Keratinocyte (primary cell): ENCODE data around the gene CRYBB1. TPM values are rescaled to one million over a fixed set of nuclear protein-coding genes. Genes with fewer than 3 reads are reported as not detected.

Source experiments
- DNase-seq: peaks from one replicate; pipeline ENCODE4 v3.0.0-alpha.2; 2011; ENCODE audit warnings: low read depth, missing footprints, low spot score
- FAIRE-seq: peaks from 2 replicates; lab custom pipeline; 2011; peaks lifted over from hg19 to GRCh38; lab: Jason Lieb, UNC
- H2AFZ ChIP-seq: 2 replicates; pipeline ENCODE4 v1.6.0; 2012; ENCODE audit warnings: low read length, control low read depth, inconsistent platforms; ENCODE audit not compliant: control insufficient read depth
- H3K27ac ChIP-seq: 2 replicates; pipeline ENCODE4 v1.5.1; 2011; ENCODE audit warnings: low read length; ENCODE audit not compliant: control insufficient read depth, insufficient read depth
- H3K27me3 ChIP-seq: 3 replicates; pipeline ENCODE4 v1.6.0; 2011; ENCODE audit warnings: low read length; ENCODE audit not compliant: control insufficient read depth, insufficient read depth; ENCODE audit errors: extremely low read depth
- H3K36me3 ChIP-seq, 2 experiments: 2 replicates in 1 of 2; 3 replicates in 1 of 2; pipeline ENCODE4 v1.5.1; 2011; ENCODE audit warnings: low read length in 2 of 2, mild to moderate bottlenecking in 1 of 2; ENCODE audit not compliant: control insufficient read depth in 2 of 2, insufficient read depth in 2 of 2; ENCODE audit errors: extremely low read depth in 1 of 2
- H3K4me1 ChIP-seq: 3 replicates; pipeline ENCODE4 v1.5.1; 2011; ENCODE audit warnings: low read length; ENCODE audit not compliant: control insufficient read depth, insufficient read depth; ENCODE audit errors: extremely low read depth
- H3K4me2 ChIP-seq: 3 replicates; pipeline ENCODE4 v1.6.0; 2011; ENCODE audit warnings: low read depth, low read length; ENCODE audit not compliant: control insufficient read depth, insufficient read depth; ENCODE audit errors: extremely low read depth
- H3K4me3 ChIP-seq, 3 experiments: fragments of 200-600 bp in 1 of 3; sonication (generic) in 1 of 3; 2 replicates in 2 of 3; 3 replicates in 1 of 3; pipeline ENCODE4 v1.5.1; 2011 to 2016; ENCODE audit warnings: low read length in 3 of 3, mild to moderate bottlenecking in 3 of 3, control low read depth in 2 of 3, inconsistent platforms in 1 of 3, low read depth in 1 of 3, mixed read lengths in 1 of 3, mixed run types in 1 of 3, moderate library complexity in 1 of 3; ENCODE audit not compliant: control insufficient read depth in 2 of 3, insufficient read depth in 2 of 3; ENCODE audit errors: extremely low read depth in 1 of 3
- H3K79me2 ChIP-seq: 2 replicates; pipeline ENCODE4 v1.6.0; 2012; ENCODE audit warnings: low read length; ENCODE audit not compliant: control insufficient read depth, insufficient read depth
- H3K9ac ChIP-seq: 3 replicates; pipeline ENCODE4 v1.6.0; 2011; ENCODE audit warnings: low read length; ENCODE audit not compliant: control insufficient read depth, insufficient read depth; ENCODE audit errors: extremely low read depth
- H3K9me1 ChIP-seq: 3 replicates; pipeline ENCODE4 v1.6.0; 2011; ENCODE audit warnings: low read length; ENCODE audit not compliant: control insufficient read depth, insufficient read depth; ENCODE audit errors: extremely low read depth
- H3K9me3 ChIP-seq: 2 replicates; pipeline ENCODE4 v1.5.1; 2012; ENCODE audit warnings: low read depth, low read length; ENCODE audit not compliant: control insufficient read depth
- H4K20me1 ChIP-seq: 3 replicates; pipeline ENCODE4 v1.6.0; 2011; ENCODE audit warnings: low read length; ENCODE audit not compliant: control insufficient read depth, insufficient read depth; ENCODE audit errors: extremely low read depth
- EZH2 ChIP-seq: IDR thresholded peaks from one replicate; pipeline ENCODE4 v1.6.1; 2012; ENCODE audit warnings: inconsistent platforms, mild to moderate bottlenecking, low read length, moderate library complexity
- dilution Hi-C: fragments of 300-500 bp; cut with MboI; formaldehyde crosslinking; loops from one replicate; pipeline ENCODE4 v1.7.0; 2020; ENCODE audit warnings: low sequenced_read_pairs; ENCODE audit not compliant: extremely low pct_ligation_motif_present
- polyA plus RNA-seq, 5 experiments: library from polyadenylated mRNA; depleted of rRNA in 3 of 5; stranded (reverse) in 3 of 5; stranded (forward) in 1 of 5; unstranded in 1 of 5; fragments of >200 nt; gene quantifications; 1 replicate in 1 of 5; 2 replicates in 3 of 5; 3 replicates in 1 of 5; pipeline versions ENCODE4 v1.2.1 to v1.2.3, GENCODE V29; 2011 to 2012; ENCODE audit warnings: missing spikeins in 2 of 5, low read depth in 1 of 5, low replicate concordance in 1 of 5
- TF ChIP-seq, protein P1 (sequence below), 3 experiments: IDR thresholded peaks in 1 of 3; conservative IDR thresholded peaks in 1 of 3; optimal IDR thresholded peaks in 1 of 3; 2 replicates in 2 of 3; 3 replicates in 1 of 3; pipeline versions ENCODE3 to v1.5.1; 2011; ENCODE audit warnings: low read length in 3 of 3, mild to moderate bottlenecking in 3 of 3, moderate library complexity in 2 of 3, control low read depth in 1 of 3, inconsistent platforms in 1 of 3; ENCODE audit not compliant: insufficient read depth in 2 of 3; ENCODE audit errors: extremely low read depth in 1 of 3

CRYBB1 gene
- polyA plus RNA-seq, 1 donor (not counting 4 experiments of a cell fraction or from before 2014, with no cell fraction given): not detected

DNA sequence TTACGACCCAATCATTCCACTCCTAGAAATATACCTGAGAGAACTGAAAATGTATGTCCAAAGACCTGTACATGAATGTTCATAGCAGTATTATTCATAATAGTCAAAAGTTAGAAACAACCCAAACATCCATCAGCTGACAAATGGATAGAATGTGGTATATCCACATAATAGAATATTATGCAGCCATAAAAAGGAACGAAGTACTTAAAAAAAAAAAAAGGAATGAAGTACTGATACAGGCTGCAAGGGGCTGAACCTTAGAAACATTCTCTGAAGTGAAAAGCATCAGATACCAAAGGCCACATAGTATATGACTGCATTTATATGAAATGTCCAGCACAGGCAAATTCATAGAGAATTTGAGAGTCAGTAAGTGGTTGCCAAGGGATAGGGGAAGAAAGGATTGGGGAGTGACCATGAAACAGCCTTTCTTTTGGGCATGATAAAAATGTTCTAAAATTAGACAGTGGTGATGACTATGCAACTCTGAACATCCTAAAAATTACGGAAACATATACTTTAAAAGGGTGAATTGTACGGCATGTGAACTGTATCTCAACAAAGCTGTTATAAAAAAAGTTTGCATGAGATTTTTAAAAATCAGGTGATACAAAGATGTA lies 29.7 kb downstream of the CRYBB1 start:
- dilution Hi-C loops: no loop called here
- H3K79me2 ChIP-seq: peaks cover 13% of the 10 kb centered on the region
- no peaks in the 10 kb centered on the region for H4K20me1 ChIP-seq
- H3K9ac ChIP-seq: no peak overlapping the region
- peaks cover 23% of the 10 kb centered on the region for H3K4me1 ChIP-seq
- FAIRE-seq: no peak
- DNase-seq: no peak
- no peaks in the 10 kb centered on the region for H3K27me3 ChIP-seq
- no peak overlapping the region for H3K27ac ChIP-seq
- peaks cover 0 to 2% of the 10 kb centered on the region in 2 experiments for H3K36me3 ChIP-seq
- H3K4me2 ChIP-seq: no peak overlapping the region
- H3K4me3 ChIP-seq: no peak overlapping the region
- H3K9me3 ChIP-seq: no peaks in the 10 kb centered on the region
- no peaks in the 10 kb centered on the region for H3K9me1 ChIP-seq
- H2AFZ ChIP-seq: no peak overlapping the region
- TF ChIP-seq, protein P1, sequence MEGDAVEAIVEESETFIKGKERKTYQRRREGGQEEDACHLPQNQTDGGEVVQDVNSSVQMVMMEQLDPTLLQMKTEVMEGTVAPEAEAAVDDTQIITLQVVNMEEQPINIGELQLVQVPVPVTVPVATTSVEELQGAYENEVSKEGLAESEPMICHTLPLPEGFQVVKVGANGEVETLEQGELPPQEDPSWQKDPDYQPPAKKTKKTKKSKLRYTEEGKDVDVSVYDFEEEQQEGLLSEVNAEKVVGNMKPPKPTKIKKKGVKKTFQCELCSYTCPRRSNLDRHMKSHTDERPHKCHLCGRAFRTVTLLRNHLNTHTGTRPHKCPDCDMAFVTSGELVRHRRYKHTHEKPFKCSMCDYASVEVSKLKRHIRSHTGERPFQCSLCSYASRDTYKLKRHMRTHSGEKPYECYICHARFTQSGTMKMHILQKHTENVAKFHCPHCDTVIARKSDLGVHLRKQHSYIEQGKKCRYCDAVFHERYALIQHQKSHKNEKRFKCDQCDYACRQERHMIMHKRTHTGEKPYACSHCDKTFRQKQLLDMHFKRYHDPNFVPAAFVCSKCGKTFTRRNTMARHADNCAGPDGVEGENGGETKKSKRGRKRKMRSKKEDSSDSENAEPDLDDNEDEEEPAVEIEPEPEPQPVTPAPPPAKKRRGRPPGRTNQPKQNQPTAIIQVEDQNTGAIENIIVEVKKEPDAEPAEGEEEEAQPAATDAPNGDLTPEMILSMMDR (optimal IDR thresholded peaks at IDR 0.05 in 1 of 3, IDR thresholded peaks at IDR 0.05 in 1 of 3, conservative IDR thresholded peaks at IDR 0.05 in 1 of 3; ENCODE audit: extremely low read depth in 1 of 3, insufficient read depth in 2 of 3, low read length in 3 of 3): no peak
- no peak for TF ChIP-seq EZH2

DNA sequence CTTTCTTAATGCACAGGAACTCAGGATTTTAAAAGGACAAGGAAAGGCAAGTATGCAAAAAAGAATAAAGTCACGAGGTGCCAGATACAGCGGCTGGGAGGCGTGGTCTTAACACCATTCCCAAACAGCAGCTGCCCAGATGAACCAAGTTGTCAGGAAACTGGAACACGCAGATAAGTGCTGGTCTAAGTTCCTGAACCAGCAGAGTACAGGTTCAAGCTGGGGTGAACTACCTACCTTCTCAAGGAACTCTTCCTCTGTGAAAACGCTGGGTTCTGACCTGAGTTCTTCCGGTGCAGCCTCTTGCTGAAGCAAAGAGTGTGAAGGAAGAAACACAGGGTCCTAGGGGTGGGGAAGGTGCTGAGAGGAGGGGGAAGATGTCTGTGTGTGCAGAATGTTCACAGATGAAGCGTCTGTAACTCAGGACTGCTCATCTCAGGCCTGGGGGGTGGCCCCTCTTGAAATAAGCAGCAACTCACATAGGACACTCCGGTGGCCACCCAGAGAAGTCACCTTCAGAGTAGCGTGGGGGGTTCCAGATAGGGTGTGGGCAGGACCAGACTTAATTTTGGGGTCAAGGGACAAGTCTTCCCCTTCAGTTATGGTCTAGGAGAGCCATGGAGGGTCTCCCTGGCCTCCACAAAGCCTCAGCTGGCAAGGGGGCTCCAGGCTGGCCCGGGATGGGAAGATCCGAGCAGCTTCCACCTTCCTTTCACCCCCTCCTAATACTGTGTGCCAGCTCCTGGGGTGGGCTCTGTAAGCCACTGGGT lies 31.1 kb downstream of the CRYBB1 start:
- H3K27ac ChIP-seq: no peak overlapping the region

More for the DNA sequence above, 31.1 kb downstream of the CRYBB1 start:
- FAIRE-seq (no peak), DNase-seq (no peak)
- peaks cover 23% of the 10 kb centered on the region for H3K4me1 ChIP-seq
- no peaks in the 10 kb centered on the region for H3K9me1 ChIP-seq
- H4K20me1 ChIP-seq: no peaks in the 10 kb centered on the region
- H3K4me3 ChIP-seq: no peak overlapping the region
- H3K9ac ChIP-seq: no peak overlapping the region
- TF ChIP-seq EZH2: no peak
- TF ChIP-seq, protein P1 (optimal IDR thresholded peaks at IDR 0.05 in 1 of 3, IDR thresholded peaks at IDR 0.05 in 1 of 3, conservative IDR thresholded peaks at IDR 0.05 in 1 of 3; ENCODE audit: extremely low read depth in 1 of 3, insufficient read depth in 2 of 3, low read length in 3 of 3): no peak
- H3K79me2 ChIP-seq: peaks cover 17% of the 10 kb centered on the region
- H3K9me3 ChIP-seq: no peaks in the 10 kb centered on the region
- dilution Hi-C loops: no loop called here
- no peak overlapping the region for H3K4me2 ChIP-seq
- peaks cover 5 to 6% of the 10 kb centered on the region in 2 experiments for H3K36me3 ChIP-seq
- no peak overlapping the region for H2AFZ ChIP-seq
- H3K27me3 ChIP-seq: no peaks in the 10 kb centered on the region
